Measurements from ENCODE around the gene BNIPL. TPM values are rescaled to one million over a fixed set of nuclear protein-coding genes. Genes with fewer than 3 reads are reported as not detected.

Gene BNIPL
- total RNA-seq, 4 donors from 2014 or later, result 0.70 to 8.4 (median 3.6) TPM; not detected in 1

DNA sequence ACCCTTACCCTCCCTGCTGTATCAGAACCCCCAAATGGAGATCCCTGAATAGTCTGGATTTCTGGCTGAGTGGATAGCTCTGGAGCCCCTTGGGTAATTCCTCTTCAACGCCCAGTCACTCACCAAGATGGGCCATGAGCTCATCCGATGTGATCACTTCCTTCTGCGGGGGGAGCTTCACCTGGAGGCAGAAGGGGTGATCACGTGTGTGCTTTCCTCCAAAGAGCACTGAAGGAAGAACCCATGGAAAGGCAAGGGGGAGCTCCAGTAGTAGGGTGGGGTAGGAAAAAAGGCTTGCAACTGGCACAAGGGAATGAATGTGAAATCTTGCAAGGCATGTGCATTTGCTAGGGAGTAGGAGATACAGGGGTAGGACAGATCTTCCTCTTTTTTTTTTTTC lies 34.8 kb upstream of the BNIPL start:
- Histone ChIP-seq H3K4me3 (no peak overlapping the region), H3K9me3 (no peaks in the 10 kb centered on the region), H3K36me3 (peaks cover 0 to 61% (median 0%) of the 10 kb centered on the region in 3 donors), H3K4me1 (peaks cover 0 to 35% (median 2%) of the 10 kb centered on the region in 4 donors), H3K27me3 (no peaks in the 10 kb centered on the region), H3K27ac (no peak overlapping the region)
- no peak for TF ChIP-seq POLR2A (IDR thresholded peaks at IDR 0.05)
- TF ChIP-seq, protein P1, sequence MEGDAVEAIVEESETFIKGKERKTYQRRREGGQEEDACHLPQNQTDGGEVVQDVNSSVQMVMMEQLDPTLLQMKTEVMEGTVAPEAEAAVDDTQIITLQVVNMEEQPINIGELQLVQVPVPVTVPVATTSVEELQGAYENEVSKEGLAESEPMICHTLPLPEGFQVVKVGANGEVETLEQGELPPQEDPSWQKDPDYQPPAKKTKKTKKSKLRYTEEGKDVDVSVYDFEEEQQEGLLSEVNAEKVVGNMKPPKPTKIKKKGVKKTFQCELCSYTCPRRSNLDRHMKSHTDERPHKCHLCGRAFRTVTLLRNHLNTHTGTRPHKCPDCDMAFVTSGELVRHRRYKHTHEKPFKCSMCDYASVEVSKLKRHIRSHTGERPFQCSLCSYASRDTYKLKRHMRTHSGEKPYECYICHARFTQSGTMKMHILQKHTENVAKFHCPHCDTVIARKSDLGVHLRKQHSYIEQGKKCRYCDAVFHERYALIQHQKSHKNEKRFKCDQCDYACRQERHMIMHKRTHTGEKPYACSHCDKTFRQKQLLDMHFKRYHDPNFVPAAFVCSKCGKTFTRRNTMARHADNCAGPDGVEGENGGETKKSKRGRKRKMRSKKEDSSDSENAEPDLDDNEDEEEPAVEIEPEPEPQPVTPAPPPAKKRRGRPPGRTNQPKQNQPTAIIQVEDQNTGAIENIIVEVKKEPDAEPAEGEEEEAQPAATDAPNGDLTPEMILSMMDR (IDR thresholded peaks at IDR 0.05), result no peak
- DNase-seq, result no peak

- H3K27me3 ChIP-seq, result no peaks in the 10 kb centered on the region
- peaks cover 0 to 38% (median 3%) of the 10 kb centered on the region in 4 donors for H3K4me1 ChIP-seq
- no peak for DNase-seq
- H3K9me3 ChIP-seq, result no peaks in the 10 kb centered on the region
- TF ChIP-seq, protein P1 (IDR thresholded peaks at IDR 0.05), result no peak
- no peak for TF ChIP-seq POLR2A (IDR thresholded peaks at IDR 0.05)
- H3K36me3 ChIP-seq, result peaks cover 0 to 57% (median 0%) of the 10 kb centered on the region in 3 donors
- no peak overlapping the region for H3K4me3 ChIP-seq
- no peak overlapping the region for H3K27ac ChIP-seq
Measured at GRCh38 chr1:151002051-151002450, 34.3 kb upstream of the BNIPL start.

- Histone ChIP-seq H3K4me3 (no peak overlapping the region), H3K4me1 (peaks cover 0 to 44% (median 5%) of the 10 kb centered on the region in 4 donors), H3K27ac (no peak overlapping the region), H3K9me3 (no peaks in the 10 kb centered on the region), H3K36me3 (peaks cover 0 to 51% (median 0%) of the 10 kb centered on the region in 3 donors), H3K27me3 (no peaks in the 10 kb centered on the region)
- no peak for TF ChIP-seq POLR2A (IDR thresholded peaks at IDR 0.05)
- TF ChIP-seq, protein P1 (IDR thresholded peaks at IDR 0.05), result no peak
- no peak for DNase-seq
Measured at GRCh38 chr1:151002611-151003010, 33.8 kb upstream of the BNIPL start.

- Histone ChIP-seq H3K36me3 (peaks cover 0 to 45% (median 0%) of the 10 kb centered on the region in 3 donors), H3K4me3 (peak overlapping the region in 1 of 4 donors; percentile 59), H3K9me3 (no peaks in the 10 kb centered on the region), H3K27me3 (no peaks in the 10 kb centered on the region), H3K27ac (no peak overlapping the region), H3K4me1 (peaks cover 0 to 48% (median 7%) of the 10 kb centered on the region in 4 donors)
- DNase-seq, result no peak
- TF ChIP-seq POLR2A (IDR thresholded peaks at IDR 0.05), result no peak
- TF ChIP-seq, protein P1 (IDR thresholded peaks at IDR 0.05), result no peak
Measured at GRCh38 chr1:151003180-151003579, 33.2 kb upstream of the BNIPL start.

DNA sequence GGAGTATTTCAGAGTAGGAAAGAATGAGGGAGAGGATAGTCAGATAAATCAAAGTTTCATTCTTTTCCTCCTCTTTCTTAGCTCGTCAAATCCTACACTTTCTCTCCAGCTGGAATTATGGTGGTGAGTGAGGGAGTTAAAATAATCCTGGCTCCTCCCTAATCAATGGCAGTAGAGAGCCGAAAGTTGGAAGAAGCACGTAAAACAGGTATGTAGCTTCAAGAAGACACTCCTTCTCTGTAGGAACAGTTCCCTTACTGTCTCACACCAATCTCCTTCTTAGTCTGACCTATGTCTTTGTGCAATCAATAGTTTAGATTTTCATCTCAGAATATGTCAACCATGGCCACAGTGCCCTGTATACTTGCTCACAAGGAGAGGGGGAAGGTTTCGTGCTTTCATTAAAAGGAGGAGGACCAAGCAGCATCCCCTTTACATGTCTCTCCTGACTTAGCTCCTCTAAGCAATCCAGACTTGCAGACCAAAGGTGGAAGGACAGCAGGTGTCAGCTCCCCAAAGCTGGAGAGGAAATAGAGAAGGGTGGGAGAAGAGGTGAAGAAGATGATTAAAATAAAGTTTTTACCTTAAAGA lies 30.6 kb upstream of the BNIPL start:
- Histone ChIP-seq H3K9me3 (no peaks in the 10 kb centered on the region), H3K36me3 (peaks cover 0 to 21% (median 0%) of the 10 kb centered on the region in 3 donors), H3K27ac (peak overlapping the region; percentile 78 to 94 (median 85)), H3K4me3 (peak overlapping the region; percentile 49 to 63 (median 56)), H3K27me3 (no peaks in the 10 kb centered on the region), H3K4me1 (peaks cover 0 to 68% (median 14%) of the 10 kb centered on the region in 4 donors)
- TF ChIP-seq, protein P1 (IDR thresholded peaks at IDR 0.05), result no peak
- no peak for TF ChIP-seq POLR2A (IDR thresholded peaks at IDR 0.05)
- DNase-seq, result no peak
